Measurements from ENCODE around the gene IFNA1. TPM values are rescaled to one million over a fixed set of nuclear protein-coding genes. Genes with fewer than 3 reads are reported as not detected.
"Not testable (repeated sequence)": the region's sequence is repeated elsewhere in the genome, so short reads cannot be mapped to it uniquely, and the experiment has no call there.

The IFNA1 gene
- total RNA-seq, 1 donor from 2014 or later = not detected

DNA sequence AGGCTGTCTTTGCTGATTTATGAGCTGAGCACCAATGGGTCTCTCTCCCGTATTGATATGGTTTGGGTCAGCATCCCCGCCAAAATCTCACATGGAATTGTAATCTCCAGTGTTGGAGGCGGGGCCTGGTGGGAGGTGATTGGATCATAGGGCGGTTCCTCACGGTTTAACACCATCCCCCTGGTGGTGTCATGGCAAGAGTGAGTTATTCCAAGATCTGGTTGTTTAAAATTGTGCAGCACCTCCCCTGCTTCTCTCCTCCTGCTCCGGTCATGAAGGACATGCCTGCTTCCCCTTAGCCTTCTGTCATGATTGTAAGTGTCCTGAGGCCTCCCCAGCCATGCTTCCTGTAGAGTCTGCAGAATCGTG is 5.2 kb upstream of the IFNA1 start:
- intact Hi-C loops (cut with DNase I); DNase-seq (ENCODE audit: low spot score): not testable (repeated sequence)

DNA sequence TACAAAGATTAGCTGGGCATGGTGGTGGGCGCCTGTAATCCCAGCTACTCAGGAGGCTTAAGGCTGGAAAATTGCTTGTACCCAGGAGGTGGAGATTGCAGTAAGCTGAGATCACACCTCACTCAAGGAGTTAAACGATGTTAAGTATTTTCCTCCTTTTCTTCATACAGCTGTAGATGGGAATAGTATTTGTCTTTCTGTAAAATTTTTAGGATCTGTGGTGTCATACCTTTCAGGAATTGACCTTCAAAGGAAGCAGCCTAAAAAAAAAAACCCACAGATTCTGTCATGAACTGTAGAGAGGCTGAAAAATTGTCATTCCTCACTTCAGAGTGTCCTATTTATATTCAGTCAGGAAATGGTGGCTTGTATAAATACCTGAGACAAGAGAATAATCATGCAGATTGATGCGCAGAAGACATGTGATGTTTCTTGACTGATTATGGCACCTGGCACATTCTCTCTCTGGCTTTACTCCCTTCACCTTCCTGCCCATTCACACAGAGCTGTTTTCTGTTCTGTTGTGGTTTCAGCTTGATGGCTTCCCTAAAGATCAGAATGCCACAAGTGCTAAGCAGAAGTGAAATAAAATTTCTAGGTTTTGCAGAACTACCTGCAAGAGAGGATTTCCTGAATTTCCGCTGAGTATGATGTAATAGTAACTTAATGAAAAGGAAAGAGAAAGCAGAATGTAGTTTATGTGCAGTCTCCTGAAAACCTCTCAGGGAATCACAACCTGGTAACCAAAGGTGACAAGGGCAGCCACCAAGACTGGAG is 3.8 kb downstream of the IFNA1 start:
- intact Hi-C loops (cut with DNase I) = no loop called here
- DNase-seq (ENCODE audit: low spot score) = no peak

DNA sequence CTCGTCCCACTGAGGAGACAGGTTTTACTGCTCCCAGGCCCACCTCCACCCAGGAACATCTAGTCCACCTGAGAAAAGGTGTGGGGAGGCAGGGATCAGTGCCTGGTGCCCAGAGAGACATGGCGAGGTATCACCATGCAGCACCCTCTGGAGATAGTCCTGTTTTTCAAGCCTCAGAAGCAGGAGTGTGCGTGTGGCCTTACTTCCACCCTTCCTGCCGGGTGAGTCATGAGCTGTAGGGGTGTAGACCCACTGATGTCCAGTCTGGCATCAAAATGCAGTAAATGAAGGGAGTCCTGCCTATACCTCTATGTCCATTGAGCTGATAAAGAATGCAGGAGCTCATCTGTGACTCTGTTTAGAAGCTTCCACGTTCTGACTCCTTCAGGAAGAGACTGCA is 9.1 kb downstream of the IFNA1 start:
- not testable (repeated sequence) for DNase-seq (ENCODE audit: low spot score)

GRCh38 chr9:21450733-21451394 is 10.6 kb downstream of the IFNA1 start:
- DNase-seq (ENCODE audit: low spot score) = no peak
- intact Hi-C loops (cut with DNase I) = no loop called here

More for the DNA sequence above, 9.1 kb downstream of the IFNA1 start:
- intact Hi-C loops (cut with DNase I) = not testable (repeated sequence)

- DNase-seq (ENCODE audit: low spot score) = no peak
- intact Hi-C loops (cut with DNase I) = no loop called here
These were observed 12.4 kb downstream of the IFNA1 start for GRCh38 chr9:21452681-21453080.

DNA sequence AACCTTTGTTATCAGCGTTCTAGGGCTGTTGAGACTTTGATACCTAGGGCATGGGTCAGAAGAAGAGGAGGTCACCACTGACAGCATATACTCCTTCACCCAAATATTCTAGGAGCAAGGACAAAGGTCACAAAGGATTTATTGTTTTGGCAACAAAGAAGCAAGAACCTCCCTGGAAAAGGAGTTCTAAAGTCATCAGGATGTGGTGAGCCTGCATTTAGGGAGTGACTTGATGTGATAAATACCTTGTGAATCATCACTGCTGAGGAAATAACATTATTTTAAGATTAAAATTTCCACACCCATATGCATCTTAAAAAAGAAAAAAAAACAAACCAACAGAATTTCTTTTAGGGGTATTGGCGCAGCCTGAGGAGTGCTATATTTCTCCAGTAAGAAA is 13.9 kb downstream of the IFNA1 start:
- intact Hi-C loops (cut with DNase I) = no loop called here
- no peak for DNase-seq (ENCODE audit: low spot score)

DNA sequence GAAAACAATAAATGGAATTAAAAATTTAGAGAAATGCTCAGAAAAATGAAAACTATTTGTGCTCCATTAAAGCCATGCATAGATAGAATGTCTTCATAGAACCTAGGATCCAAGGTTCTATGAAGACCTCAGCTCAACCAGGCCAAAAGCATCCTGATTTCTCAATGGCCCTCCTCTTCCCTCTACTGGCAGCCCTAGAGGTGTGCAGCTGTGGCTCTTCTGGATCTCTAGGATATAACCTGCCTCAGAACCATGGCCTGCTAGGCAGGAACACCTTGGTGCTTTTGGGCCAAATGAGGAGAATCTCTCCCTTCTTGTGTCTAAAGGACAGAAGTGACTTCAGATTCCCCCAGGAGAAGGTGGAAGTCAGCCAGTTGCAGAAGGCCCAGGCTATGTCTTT is 15.1 kb downstream of the IFNA1 start:
- intact Hi-C loops (cut with DNase I) = no loop called here
- no peak for DNase-seq (ENCODE audit: low spot score)

- intact Hi-C loops (cut with DNase I) = no loop called here
- no peak for DNase-seq (ENCODE audit: low spot score)
These were observed 21.1 kb downstream of the IFNA1 start for GRCh38 chr9:21461377-21461776.

DNA sequence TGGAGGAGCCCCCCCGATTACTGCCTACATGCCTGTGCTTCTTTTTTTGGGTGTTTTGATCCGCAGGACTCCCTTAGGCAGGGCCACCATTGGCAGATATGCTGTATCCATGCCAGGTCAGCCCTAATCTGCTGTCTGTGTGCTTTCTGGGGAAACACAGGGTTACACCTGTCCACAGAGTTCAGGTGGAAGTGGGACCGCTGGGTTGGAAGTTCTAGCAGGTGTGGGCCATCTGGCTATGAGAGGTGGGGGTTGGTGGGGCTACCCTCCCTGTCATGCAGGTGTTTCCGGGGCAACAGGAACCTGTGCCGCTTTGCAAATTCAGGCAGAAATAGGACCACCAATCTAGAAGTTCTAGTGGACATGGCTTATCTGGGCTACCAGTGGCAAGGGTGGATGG is 24.9 kb downstream of the IFNA1 start:
- intact Hi-C loops (cut with DNase I) = no loop called here
- no peak for DNase-seq (ENCODE audit: low spot score)

DNA sequence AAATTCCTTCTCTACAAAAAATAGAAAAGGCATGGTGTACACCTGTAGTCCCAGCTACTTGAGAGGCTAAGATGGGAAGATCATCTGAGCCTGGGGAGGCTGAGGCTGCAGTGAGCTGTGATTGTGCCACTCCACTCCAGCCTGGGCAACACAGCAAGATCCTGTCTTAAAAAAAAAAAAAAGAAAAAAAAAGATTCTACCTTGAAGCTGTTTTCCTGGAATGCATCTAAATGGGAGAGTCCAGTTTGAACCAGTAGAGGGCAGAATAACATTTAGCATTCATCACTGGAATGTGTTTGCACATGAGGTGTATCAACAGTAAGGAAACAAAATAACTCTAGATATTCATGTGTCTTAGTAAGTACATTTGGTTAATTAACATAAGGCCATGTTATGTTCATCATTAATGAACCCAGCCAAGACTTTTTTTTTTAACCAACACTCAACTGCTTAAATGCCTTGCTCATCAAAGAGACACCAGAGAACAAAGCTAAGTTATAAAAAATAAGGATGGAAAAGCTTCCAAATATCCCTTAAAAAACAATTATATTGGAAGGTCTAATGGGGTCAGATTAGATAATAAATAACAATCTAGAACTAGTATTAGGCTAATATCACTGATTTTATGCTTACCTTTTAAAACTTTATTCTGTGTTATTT is 25.8 kb downstream of the IFNA1 start:
- DNase-seq (ENCODE audit: low spot score) = no peak
- intact Hi-C loops (cut with DNase I) = no loop called here

GRCh38 chr9:21470126-21470525 is 29.9 kb downstream of the IFNA1 start:
- no peak for DNase-seq (ENCODE audit: low spot score)
- intact Hi-C loops (cut with DNase I) = no loop called here

- intact Hi-C loops (cut with DNase I) = no loop called here
- no peak for DNase-seq (ENCODE audit: low spot score)
These were observed 33.0 kb downstream of the IFNA1 start for GRCh38 chr9:21473236-21473635.

DNA sequence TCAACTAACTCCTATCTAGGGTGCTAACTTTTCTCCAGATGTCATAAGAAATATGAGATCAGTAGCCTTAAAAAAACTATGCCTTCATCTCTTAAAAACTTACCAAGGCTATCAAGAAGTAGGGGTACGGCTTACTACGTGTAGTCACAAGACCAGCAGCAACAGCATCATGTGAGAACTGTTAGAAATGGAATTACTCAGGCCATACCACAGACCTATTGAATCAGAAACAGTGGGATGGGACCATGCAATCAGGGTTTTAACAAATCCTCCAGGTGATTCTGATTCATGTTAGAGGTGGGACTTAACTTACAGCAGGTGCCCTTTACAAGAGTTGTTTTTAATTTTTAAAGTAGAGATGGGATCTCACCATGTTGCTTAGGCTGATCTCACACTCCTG is 37.2 kb downstream of the IFNA1 start:
- DNase-seq (ENCODE audit: low spot score) = no peak
- intact Hi-C loops (cut with DNase I) = no loop called here

DNA sequence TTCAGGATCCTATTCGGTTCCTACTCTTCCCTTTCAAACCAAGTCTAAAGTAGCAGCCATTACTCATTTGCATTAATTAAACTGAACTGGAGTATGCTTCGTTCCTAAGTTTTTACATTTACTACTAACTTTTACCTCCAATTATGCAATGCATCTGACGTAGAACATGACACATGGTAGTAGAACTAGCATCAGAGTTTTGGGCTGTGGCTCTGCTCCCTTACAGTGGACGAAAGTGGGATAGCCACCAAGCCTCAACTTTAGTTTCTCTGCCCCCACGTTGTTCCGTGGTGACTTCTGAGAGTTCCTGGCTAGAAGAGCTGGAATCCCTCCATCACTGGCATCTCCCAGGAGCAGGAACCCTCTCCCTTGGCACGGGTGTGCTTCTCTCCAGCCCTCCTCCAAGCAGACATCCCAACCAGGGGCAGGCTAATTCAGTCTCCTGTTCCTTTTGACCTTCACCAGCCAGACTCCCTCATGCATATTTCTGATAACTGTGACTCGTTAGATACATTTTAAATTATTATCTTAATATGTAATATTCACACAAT is 39.0 kb downstream of the IFNA1 start:
- no peak for DNase-seq (ENCODE audit: low spot score)
- intact Hi-C loops (cut with DNase I) = no loop called here

- intact Hi-C loops (cut with DNase I) = no loop called here
- DNase-seq (ENCODE audit: low spot score) = no peak
These were observed 41.3 kb downstream of the IFNA1 start for GRCh38 chr9:21481470-21482056.

- intact Hi-C loops (cut with DNase I) = no loop called here
- no peak for DNase-seq (ENCODE audit: low spot score)
These were observed 42.0 kb downstream of the IFNA1 start, which contains the start of gene IFNE for GRCh38 chr9:21482213-21482612. IFNE (minus strand) TSS chr9:21482313; CDS start chr9:21481694, 619 bp downstream.
